Posterior vena cava (tissue), 2 donors: ENCODE measurements around the gene MRPL36. TPM values are rescaled to one million over a fixed set of nuclear protein-coding genes. Genes with fewer than 3 reads are reported as not detected.
A peak's percentile ranks its signal among the peaks of the same experiment; 100 is the strongest.

ENCODE experiments used
- DNase-seq: peaks from one replicate; pipeline ENCODE4 v3.0.0-alpha.2; 2020; ENCODE audit warnings: low spot score
- intact Hi-C, 2 donors: fragments of 100-400 bp; cut with DNase I; formaldehyde crosslinking; loops; one replicate each; pipeline versions ENCODE4 v1.14.1 to v1.14.2; 2022 to 2023
- total RNA-seq, 2 donors: library from RNA; stranded (reverse); fragmentation: NEBNext Ultra II Directional; extraction: Animal tissue kit (Norgen Biotek cat#: 25700); gene quantifications; one replicate each; pipeline ENCODE4 v1.2.1, GENCODE V29; 2021
- donor health status: DM: yes; HTN: yes; CAD: no.
- donor health status: DM: yes; HTN: yes; CAD: no.

MRPL36 gene
- total RNA-seq, 2 donors from 2014 or later: 29.4 to 32.4 TPM

DNA sequence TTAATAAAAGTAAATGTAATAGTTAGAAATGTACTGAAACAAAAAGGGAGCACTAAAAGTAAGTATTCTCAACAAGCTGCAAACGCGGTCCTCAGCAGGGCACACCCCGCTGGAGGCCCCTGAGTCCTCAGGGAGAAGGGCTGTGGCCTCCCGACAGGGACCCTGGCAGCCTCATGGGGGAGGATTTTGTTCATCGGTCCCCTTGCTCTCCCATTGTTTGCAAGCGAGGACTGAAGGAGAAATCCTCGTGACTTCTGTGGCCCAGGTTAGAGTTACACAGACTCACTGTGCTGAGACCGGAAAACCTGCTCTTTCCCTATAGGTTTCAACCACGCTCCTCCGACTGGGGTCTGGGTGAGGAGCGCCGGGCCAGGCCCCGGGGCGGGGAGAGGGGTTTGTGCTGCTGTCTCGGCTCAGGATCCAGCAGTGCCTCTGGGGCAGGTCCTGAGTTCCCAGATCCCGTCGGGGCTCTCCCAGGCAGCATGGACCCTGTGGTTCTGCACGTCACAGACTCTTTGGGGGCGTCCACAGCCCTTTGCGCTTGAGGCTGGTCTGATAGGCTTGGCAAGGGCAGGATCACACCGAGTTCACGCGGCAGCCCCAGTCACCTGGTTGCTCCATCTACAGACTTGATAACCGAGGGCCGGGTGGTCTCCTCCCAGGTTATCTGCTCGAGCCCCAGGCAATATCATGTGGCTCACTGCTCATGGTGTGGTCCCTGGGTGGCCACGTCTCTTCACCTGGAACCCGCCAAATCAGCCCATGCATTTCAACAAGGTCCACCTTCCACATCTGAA lies 38.8 kb downstream of the MRPL36 start:
- intact Hi-C loops: no loop called here
- DNase-seq: peak; percentile 72

DNA sequence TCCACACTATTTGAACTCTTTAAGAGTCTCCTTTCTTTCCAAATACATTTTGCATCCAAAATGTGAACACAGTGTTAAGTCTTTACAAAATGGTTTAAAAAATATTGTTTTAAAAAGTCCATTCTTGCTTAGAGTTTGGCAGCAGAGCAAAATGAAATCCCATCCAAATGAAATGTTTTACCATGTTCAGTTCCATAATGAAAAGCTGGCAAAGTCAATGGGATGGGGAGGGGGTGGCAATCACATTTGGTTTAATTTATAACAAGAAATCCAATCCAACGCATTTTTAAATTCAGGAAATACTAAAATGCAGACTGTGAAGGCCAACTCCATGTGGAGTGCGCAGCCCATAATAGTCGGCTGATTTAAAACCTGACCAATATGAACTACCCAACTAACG lies 39.4 kb downstream of the MRPL36 start:
- intact Hi-C loops: no loop called here
- DNase-seq: peak; percentile 1

DNA sequence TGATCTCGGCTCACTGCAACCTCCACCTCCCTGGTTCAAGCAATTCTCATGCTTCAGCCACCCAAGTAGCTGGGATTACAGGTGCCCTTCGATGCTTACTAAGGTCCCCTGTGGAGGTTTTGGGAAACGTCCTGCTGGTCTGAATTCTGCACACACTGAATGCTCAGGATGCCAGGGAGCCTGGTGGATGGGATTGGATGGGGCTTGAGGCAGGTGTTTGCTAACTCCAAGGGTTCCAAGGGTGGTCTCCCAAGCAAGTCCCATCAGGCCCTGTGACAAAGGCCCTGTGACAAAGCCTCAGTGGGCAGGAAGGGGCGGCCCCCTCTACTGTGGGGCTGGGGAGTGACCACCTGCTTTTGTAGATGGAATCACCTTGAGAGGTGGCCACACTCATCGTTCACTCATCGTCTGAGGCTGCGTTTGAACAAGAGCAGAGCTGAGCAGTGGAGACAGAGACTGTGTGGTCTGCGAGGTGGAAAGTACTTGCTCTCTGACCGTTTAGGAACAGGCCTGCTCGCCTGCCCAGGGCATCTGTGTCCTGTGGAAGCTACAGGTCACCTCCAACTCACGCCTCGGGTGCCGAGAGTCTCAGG lies 40.2 kb downstream of the MRPL36 start:
- DNase-seq: peak; percentile 54
- intact Hi-C loops: no loop called here

DNA sequence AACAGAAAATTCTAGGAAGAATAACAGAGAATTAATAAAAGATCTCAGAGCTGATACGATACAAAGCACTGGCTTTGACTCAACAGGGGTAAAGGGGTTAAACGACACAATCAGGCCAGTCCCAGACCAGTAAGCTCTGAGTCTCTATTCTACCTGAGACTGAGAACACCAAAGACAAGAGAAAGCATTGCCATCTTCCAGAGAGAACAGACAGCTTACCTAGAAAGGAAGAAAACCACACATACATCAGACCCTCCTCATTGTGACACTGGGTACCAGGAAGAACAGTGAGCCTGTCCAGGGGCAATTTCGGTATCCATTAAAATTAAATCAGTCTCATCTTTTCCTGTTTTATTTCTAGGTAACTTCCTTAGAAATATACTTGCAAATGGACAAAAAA lies 41.1 kb downstream of the MRPL36 start:
- intact Hi-C loops: no loop called here
- peak; percentile 3 for DNase-seq

DNA sequence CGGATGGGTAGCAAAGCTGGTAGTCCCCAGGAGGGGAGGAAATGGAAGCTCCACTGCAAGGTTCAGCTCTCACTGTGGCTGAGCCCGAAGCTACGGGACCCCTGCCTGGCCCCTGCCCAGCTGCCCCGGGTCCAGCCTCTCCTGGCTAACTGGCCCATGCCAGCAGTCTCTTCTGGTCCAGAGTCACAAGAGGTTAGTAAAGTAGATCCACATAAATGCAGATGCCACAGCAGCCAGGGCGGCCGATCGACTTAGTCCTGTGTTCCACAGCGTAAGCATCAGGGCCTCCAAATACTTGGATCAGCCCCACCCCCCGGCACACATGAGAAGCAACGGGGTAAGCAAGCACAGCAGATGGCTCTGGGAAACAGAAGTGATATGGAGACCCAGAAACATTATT lies 42.1 kb downstream of the MRPL36 start:
- intact Hi-C loops: no loop called here
- peak; percentile 70 for DNase-seq

DNA sequence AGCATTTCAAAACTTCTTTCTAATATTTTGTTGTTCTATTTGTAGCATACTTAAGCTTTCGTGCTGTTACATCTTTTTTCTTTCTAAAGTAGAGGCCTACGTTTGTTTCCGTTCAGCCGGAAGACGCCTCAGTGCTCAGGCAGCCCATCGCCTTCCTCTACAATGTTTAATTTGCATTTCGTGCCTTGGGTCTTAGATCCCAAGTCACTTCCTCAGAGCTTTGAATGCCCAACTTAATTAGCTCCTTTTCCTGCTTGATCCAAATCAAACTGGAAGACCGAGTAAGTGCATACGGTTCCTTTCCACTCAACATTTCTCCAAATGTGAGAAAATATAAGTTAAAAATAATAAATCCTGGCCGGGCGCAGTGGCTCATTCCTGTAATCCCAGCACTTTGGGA lies 43.2 kb downstream of the MRPL36 start:
- intact Hi-C loops: no loop called here
- DNase-seq: peak; percentile 2

DNA sequence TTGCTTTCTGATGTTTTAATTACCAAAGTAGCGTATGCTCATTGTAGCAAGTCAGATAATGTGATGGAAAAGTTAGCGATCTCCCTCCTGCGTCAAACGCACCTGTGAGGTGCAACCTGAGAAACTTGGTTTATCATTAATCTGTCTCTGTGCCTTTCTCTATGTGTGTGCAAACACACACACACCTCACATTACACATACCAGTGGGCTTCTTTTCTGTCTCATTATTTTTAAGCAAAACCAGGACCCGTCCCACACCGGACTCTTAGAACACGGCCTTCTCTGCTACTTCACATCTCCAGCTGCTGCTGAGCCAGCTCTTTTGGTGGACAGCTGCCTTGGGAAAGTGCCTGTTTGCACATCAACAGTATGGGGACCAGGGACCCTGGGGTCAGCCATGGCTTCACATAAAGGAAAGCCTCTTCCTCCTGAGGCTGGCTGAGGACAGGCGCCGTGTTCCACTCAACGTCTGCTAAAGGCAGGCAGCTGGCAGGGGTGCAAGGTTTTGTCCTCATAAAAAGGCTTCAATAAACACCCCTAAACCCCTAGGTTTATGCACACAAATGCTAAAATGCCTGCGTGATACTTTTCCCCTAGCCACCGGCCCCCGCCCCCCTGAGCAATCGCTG lies 44.2 kb downstream of the MRPL36 start:
- DNase-seq: peak; percentile 58
- intact Hi-C loops: no loop called here

DNA sequence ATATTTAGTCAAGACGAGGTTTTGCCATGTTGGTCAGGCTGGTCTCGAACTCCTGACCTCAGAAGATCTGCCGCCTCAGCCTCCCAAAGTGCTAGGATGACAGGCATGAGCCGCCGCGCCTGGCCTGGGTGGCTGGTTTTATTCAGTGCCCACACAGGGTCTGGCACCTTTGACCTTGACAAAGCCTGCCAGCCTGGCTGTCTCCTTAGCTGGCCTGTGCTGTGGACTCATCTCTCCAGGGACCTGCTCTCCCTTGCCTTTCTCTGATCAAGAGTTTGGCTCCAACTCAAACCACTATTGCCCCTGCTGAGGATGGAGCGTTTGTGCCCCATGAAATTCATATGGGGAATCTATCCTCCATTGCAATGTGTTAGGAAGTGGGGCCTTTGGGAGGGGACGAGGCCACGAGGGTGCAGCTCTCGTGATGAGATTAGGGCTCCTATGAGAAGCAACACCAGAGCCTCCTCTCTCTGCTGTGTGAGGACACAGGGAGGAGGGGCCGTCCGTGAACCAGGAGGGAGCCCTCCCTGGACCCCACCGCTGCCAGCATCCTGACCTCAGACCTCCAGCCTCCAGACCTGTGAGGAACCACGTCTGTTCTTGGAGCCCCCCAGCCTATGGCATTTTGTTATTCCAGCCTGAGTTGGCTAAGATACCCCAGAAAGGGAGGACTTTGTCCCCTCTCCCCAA lies 45.0 kb downstream of the MRPL36 start:
- intact Hi-C loops: no loop called here
- peak; percentile 59 for DNase-seq

DNA sequence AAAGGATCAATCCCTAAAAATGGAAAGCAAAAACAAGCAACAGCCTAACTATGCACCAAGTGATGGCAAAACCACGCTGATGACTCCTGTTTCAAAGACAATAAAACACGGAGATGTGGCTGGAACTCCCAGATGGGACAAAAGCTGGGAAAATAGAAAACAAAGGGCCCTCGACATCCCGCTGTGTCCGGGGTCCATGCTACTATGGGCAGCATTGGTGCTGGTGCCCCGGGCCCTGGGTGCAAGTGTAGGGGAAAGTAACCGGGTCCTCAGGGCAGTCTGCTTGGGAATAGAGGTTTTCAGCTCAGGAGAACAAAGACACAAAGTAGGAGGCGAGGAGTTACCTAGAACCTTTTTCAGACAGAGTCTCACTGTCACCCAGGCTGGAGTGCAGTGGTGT lies 46.1 kb downstream of the MRPL36 start:
- intact Hi-C loops: no loop called here
- peak; percentile 30 for DNase-seq

DNA sequence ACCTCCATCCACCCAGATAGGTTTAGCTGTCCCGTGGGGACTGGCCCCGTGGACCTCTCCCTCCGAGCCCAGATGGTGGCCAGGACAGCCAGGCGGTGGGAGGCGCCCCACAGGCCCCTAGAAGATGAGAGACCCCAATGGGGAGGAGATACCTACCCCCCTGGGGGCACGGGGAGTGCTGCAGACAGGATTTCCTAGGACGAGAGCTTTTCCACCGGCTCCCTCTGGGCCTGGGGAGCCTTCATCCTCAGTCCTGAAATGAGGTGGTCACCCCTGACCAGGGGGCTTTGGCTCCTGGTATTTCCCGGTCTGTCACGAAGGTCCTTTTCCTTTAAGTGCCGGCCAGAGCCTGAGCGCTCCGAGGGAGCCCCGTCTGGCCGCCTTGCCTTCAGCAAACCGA lies 46.8 kb downstream of the MRPL36 start:
- intact Hi-C loops: no loop called here
- peak; percentile 74 for DNase-seq

DNA sequence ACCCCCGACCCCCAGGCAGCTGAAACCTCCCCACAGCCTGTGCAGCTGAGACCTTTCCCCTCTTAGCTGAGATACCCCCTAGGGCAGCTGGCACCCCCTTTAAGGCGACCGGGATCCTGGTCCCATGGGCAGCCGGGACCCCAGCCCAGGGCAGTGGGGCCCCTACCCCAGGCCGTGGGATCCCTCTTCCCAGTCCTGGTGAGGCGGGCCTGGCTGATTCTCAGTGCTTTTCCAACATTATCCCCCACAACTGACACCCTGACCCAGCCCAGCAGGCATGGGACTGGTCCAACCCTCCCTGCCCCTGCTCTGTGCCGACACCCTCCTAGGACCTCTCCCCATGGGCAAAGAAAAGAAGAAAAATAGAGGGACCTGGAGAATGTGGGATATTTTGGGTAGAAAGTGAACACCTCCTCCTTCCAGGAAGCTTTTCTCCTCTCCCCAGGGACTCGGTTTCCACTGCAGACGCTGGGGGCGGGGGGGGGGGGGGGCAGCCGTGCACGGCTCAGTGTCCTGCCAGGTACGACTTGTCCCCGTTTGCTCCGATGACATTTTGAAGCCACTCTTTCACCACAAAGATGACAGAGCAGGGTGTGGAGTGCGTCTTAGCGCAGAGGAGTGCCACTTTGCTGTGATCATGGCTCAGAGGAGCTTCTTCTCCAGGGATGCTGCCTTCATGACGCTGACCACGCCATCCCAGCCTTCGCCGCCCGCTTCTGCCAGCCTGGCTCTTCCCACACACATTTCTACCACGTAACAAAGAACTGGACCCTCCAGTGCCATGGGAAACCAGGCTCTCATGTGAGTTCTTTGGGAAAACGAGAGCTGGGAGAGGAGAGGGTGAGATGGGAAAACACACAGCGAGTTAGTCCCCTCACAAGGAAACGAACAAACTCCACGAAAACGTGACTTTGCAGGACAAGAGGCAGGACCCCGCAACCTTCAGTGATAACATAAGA lies 47.5 kb downstream of the MRPL36 start:
- intact Hi-C loops: no loop called here
- DNase-seq: peak; percentile 19

DNA sequence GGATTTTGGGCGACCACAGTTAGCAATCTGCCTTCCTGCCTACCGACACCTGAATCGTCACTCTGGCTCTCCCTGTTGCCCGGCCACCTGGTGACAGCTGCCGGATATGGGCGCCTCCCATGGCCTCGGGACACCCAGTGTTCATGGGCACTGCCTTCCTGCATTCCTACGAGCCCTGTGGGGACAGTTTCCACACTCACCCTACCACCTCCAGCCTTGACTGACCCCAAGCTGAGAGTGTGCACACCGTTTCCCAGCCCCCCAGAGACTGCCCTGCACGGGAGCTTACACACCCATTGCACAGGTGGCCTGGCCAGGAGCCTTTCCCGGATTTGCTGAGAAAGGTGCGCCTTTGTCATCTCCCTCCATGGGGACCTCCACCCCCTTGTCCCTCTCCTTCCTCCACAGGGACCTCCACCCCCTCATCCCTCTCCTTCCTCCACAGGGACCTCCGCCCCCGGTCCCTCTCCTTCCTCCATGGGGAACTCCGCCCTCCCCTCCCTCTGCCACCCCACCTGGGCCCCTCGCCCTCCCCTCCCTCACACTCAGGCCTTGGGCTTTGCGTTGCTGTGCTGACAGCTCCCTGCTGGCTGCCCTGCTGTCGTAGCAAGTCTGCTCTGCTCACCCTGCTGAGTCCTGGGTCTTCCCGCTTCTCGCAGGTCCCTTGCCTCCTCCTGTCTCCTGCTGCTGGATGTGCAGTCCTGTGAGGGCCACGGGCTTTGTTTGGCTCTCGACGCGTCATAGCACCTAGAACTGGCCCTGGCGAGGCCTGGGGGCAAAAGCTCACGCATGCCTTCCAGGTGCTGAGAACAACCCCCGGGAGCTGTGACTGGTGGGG lies 48.4 kb downstream of the MRPL36 start:
- intact Hi-C loops: no loop called here
- peak; percentile 62 for DNase-seq

DNA sequence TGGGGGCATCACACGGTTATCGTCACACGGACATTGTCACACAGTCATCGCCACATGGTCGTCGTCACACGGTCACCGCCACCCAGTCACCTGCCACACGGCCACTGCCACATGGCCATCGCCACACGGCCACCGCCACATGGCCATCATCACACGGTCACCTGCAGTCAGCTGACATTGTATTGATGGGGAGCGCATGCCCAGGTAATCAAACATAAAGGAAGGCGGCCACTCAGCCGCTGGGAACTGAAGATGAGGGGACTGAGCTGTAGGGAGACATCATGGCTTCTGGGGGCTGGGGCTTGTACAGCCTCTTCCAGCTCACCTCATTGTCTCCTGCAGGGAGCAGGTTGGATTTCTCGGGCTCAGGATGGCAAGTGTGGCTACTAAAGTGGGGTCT lies 49.2 kb downstream of the MRPL36 start:
- intact Hi-C loops: no loop called here
- DNase-seq: peak; percentile 78

DNA sequence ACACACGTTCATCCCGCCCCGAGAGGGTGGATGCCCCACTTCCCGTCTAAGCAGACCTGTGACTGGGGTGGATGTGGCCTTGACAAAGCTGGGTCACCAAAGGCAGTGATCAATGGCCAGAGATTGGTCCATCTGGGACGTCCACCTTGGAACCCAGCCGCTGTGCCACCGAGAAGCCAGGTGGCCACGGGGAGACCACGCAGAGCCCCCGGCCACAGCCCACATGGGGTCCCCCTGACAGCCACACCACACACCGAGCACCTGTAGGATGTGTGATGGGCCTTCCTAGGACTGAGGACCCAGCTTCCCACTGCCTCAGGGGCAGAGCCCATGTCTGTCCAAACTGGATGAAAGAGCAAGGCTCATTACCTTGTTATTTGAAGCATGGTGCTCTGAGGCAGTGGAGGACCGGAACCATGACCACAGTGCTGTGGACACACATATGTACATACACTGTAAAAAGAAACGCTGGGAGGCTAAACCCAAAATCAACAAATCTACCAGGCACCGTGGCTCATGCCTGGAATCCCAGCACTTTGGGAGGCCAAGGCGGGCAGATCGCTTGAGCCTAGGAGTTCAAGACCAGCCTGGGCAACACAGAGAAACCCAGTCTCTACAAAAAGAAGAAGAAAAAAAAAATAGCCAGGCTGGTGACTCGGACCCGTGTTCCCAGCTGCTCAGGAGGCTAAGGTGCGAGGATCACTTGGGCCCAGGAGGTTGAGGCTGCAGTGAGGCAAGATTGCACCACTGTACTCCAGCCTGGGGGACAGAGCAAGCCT lies 50.1 kb downstream of the MRPL36 start:
- intact Hi-C loops: no loop called here
- peak; percentile 76 for DNase-seq

DNA sequence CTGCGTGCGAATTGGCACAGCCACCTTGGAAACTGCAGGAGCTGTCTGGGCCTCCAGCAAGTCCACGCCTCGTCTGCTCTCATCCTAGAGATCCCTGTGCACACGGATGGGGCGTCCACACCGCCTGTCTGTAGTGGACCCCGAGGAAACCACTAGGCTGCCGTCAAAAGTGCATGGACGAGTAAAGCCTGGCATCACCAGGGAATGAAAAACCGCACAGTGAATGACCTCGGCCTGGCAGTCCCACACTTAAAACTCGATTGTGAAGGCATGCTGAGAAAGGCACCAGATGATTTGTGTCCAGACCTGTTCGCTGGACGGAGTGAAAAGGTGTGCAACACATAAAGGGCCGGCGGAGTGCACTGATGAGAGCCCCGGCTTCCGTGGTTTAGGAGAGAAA lies 50.8 kb downstream of the MRPL36 start:
- peak; percentile 52 for DNase-seq
- intact Hi-C loops: no loop called here
